Measurements from ENCODE around the gene IL1RL2.

IL1RL2 gene

DNA sequence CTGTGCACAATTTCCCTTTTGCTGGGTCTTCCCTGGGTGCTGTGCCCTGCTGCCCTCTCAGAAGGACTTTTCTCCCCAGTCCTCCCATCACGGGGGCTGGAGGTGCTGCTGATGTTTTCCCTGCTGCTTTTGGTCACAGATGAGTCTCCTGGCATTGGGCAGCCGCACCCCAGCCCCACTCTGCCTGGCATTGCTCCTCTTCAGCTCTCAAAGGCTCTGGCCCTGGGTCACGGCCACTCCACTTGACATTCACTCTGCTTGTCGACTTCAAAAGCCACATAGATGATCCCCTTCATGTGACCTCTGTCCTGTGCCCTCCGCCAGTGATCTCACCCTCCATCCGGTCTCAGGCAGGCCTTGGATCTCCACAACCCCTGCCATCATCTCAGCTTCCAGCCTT is 81.0 kb downstream of the IL1RL2 start:
- DNase-seq (ENCODE audit: low spot score) = no peak

DNA sequence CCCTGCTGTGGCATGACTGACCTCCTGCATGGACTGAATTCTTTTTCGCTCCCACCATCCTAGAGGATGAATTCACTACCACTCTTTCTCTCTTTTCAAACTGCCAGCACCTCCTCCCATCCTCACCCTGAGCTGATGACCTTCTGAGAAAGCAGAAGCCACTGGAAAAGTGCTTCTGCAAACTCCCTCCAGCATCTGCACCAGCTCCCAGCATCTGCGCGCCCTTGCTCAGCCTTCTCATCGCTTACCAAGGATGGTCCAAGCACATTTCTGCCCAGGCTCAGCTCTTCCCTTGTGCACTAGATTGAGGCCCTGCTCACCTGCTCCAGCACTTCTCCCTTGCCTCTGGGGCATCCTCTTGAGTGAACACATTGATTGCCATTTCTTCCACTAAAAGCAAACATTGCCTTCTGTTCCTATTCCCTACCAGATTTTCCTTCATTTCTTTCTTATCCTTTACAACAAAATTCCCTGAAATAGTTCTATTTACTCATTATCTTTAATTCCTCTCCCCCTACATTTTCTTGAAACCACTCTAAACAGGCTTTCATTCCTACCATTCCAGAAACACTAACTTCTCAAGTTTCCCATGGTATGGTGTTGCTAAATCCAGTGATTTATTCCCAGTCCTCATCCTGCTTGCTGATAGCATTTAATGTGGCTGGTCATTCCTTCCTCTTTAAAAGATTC is 81.8 kb downstream of the IL1RL2 start:
- no peak for DNase-seq (ENCODE audit: low spot score)

DNA sequence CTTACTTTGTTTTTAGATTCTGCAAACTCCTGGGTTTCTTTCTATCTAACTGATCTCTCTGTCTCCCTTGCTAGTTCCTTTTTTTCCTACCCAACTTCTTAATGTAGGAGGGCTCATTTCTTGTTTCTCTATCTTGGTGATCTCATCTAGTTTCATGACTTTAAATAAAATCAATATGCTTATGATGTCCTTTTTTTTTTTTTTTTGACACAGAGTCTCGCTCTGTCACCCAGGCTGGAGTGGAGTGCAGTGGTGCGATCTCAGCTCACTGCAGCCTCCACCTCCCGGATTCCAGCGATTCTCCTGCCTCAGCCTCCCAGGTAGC is 82.3 kb downstream of the IL1RL2 start:
- DNase-seq (ENCODE audit: low spot score) = no peak

DNA sequence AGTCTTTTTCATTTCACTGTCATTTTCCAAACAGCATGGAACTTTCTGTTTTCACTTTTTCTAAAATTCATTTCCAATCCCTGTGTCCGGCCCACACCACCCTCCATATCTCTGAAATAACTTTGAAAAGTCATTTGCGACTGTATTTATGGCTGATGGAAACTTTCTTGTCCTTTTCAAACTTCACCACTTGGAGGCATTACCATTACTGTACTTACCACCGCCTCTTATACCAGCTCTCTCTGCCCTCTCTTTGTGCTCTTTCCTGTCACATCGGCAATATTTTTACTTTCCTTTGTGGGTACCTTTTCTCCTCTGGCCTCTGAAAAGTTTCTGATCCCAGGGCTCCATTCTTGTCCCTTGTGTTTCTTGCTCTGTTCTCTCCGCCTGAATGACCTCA is 85.0 kb downstream of the IL1RL2 start:
- no peak for DNase-seq (ENCODE audit: low spot score)

DNA sequence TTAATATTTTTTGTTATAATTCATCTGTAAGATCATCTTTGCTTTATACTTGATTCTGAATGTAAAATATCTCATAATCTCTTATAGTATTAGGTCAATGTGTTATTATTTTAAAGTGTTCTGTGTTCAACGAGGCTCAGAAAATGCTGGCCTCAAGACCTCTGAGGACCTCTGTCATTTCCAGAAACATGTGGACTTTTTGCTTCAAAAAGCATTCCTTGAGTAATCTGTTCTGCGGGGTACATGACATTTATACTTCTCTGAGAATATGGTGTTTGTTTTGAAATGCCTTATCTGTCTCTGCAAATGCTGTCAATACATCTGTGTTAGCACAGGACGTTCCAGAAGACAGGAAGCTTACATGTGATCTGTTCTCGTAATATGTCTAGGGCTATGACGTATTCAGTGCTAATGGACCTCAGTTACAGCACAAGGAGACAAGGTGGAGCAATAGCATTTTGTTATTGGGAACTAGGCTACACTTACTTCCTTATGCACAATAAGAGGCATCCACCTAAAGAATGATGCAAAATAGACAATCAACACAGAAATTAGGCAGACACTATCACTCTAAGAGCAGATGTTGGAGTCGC is 86.9 kb downstream of the IL1RL2 start:
- DNase-seq (ENCODE audit: low spot score) = no peak

DNA sequence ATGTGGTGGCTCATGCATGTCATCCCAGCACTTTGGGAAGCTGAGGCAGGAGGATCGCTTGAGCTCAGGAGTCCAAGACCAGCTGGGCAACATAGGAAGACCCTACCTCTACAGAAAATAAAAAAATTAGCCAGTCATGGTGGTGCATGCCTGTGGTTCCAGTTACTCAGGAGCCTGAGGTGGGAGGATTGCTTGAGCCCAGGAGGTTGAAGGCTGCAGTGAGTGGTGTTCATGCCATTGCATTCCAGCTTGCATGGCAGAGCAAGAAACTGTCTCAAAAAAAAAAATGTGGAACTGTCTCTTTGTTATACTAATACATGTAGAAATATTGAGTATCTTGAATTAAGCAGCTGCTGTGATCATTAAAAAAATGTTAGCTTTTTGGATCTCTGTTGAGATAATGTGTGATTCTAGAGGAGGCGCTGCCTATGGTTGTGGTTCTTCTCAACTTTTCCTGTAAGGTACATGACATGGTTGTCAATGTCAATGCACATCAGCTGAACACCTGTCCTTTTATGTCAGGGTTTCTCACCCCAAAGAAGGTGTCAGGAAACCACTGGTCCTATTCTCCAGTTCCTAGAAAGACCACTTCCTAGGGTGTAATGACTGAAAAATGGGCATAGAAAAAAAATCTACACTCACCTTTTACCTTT is 89.9 kb downstream of the IL1RL2 start:
- DNase-seq (ENCODE audit: low spot score) = no peak

DNA sequence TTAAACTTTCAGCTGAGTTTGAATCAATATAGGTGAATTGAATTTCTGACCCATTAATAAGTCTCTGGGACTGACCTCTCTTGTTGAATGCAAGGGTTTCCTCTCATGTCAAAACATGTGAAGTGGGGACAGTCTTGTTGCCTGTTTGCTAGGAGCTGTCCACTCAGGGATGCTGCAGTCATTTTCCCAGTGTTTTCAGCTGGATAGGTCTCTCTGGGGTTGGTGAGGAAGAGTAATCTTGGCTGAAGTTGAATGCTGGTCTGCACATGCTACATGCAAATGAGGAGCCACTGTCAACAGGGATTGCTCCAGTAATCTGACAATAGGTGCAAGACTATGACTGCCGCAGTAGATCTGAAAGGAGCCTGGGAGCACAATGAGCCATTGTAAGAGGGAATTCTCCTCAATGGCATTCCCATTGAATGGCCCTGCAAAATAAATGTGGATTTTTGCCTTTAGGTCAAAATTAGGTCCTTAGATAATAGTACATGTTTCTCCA is 90.4 kb downstream of the IL1RL2 start:
- no peak for DNase-seq (ENCODE audit: low spot score)

DNA sequence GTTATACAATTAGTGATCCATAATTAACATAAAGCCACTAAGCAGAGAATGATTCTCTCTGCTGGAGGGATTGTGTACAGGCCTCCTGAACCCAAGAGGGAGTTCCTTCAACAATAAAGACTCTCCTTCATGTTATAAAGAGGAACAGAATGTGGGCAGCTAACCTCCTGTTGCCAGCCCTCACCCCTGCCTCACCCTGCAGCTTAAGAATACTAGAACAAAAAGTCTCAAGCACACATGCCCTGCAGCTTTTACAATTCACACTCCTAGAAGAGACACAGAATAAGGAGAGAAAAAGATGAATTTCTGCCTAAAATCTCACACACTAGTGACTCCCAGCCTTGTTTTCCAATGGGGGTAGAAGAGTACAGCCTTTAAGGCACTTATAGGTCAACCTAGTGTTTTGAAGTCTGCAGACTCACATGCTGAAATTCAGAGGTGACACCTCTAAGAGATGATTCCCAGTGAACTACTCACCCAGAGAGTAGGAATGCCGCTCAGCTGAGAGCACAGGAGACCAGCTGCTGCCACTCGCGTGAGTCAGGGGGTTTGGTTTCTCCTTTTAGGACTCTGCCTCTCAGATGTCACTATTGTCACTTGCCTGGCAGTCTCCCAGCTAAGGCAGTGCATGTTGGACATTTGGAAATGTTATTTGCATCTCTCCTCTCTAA is 92.0 kb downstream of the IL1RL2 start:
- no peak for DNase-seq (ENCODE audit: low spot score)

DNA sequence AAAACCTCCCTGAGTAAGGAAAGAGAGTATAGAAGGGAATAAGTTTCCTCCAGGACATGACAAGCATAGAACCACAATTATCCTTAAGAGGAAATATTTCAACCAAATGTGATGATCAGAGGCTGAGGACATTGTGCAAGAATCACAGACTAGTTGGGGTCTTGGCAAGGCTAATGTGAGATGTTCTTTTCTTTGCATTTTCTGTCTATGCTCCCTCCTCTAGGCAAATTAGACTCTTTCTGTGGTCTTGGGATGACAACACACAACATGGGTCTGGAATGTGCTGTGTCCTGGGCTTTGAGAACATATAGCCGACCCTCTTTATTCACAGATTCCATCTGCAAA is 92.5 kb downstream of the IL1RL2 start:
- no peak for DNase-seq (ENCODE audit: low spot score)

DNA sequence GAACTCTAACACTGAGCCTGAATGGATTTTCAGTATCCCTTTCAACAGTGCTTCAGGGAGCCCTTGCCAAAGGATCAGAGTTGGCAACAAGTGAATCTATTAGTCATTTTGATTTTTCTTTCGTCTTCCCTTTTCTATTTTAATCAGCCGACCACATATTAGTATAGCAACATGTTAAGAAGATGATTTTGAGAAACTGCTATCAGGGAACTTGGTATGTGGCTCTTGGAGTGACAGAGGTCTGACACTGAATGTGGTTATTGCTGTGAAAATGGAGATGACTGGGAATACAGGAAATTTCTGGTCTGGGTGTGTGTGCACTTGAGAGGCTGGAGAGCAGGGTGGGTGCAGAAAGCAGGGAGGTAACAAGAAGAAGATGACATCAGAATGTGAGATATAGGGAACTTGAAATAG is 95.9 kb downstream of the IL1RL2 start:
- no peak for DNase-seq (ENCODE audit: low spot score)

DNA sequence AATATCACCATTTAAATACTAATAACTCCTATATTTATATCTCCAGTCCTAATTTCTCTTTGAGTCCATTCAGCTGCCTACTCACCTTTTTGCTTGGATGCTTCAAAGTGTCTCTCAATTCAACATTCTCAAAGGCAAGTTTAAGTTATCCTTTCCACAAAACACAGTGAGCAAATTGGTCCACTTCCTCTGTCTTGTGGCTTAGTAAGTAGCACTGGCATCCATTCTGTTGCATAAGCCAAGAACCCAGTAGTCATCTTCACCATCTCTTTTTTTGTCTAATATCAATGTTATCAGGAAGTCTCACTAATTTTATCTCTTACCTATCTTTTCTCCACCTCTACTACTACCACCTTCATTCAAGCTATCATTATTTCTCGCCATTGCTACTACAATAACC is 97.2 kb downstream of the IL1RL2 start:
- DNase-seq (ENCODE audit: low spot score) = no peak

DNA sequence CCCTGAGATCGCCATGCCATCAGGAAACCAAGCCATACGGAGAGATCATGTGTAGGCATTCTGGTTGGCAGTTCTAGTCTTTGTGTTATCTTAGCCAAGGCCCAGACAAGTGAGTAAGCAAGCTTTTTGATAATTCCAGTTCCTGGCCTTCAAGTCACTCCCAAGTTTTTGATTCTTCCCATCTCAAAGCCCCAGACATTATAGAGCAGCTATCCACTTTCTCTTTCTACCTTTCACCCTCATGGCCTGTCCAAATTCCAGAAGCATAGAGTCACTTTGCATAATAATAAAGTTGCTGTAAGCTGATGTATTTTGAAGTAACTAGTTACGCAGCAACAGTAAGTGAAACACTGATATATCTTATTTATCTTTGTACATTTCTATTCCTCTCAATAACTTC is 97.8 kb downstream of the IL1RL2 start:
- DNase-seq (ENCODE audit: low spot score) = no peak

DNA sequence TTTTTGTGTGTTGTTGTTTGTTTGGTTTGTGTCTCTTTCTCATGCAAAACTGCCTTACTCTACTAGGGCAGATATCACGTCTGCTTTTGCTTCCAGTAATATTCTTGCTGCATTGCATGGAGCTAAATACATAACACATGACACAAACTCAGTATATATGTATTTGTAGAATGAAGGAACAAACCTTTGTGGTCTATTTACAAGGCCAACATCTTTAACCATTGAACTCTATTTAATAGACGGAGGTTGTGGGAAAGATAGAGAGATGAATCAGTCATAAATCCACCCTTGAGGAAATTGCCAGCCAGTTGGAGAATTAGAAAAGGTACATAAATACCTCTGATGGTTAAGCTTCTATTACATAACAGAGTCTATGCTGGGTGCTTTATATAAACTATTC is 98.5 kb downstream of the IL1RL2 start:
- DNase-seq (ENCODE audit: low spot score) = no peak

DNA sequence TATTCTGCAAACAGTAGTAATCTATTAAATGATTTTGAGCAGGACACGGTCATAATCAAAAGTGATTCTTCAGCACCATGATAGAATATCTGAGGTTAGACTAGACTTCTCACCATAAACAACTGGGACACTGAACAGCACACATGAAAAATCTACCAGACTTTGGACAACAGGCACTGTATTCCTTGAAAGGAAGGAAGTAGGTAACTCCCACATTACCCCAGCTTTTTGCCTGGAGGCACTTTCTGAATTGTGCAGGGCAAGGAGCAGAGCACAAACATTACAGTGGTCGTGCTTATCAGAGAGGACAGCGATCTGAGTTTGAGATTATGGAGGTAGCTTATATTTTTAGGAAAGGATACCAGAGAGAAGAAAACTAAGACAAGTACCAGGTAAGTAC is 99.2 kb downstream of the IL1RL2 start:
- no peak for DNase-seq (ENCODE audit: low spot score)

DNA sequence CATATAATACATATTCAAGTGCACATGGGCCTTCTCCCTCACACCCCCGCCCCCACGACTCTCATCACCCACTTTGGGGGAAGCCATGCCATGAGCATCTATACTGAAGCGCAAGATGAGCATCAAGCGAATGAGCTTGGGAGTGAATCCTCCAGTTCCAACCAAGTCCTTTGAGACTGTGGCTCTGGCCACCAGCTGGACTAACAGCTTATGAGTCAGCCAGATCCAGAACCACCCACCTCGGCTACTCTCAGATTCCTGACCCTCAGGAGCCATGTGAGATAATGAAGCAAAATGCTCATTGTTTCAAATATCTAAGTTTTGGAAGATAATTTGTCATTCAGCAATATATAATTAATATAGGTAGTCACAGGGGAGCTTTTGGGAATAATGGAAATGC is 102.3 kb downstream of the IL1RL2 start:
- no peak for DNase-seq (ENCODE audit: low spot score)
